A204.1 (cell line): ENCODE data around the gene KRT12.
"Not testable (repeated sequence)": the region's sequence is repeated elsewhere in the genome, so short reads cannot be mapped to it uniquely, and the experiment has no call there.

Experiments used
- FAIRE-seq: peaks from 2 replicates; lab custom pipeline; 2012; peaks lifted over from hg19 to GRCh38; lab: Jason Lieb, UNC

KRT12 gene

GRCh38 chr17:40883626-40884334 lies 16.8 kb upstream of the KRT12 start:
- no peak for FAIRE-seq

- FAIRE-seq: no peak
Measured at GRCh38 chr17:40883031-40883430, 16.0 kb upstream of the KRT12 start.

- no peak for FAIRE-seq
Measured at GRCh38 chr17:40879026-40879425, 12.0 kb upstream of the KRT12 start.

- FAIRE-seq: no peak
Measured at GRCh38 chr17:40878044-40878443, 11.0 kb upstream of the KRT12 start.

GRCh38 chr17:40873801-40874200 lies 6.8 kb upstream of the KRT12 start:
- no peak for FAIRE-seq

- no peak for FAIRE-seq
Measured at GRCh38 chr17:40873255-40873654, 6.2 kb upstream of the KRT12 start.

- FAIRE-seq: no peak
Measured at GRCh38 chr17:40872416-40872815, 5.4 kb upstream of the KRT12 start.

GRCh38 chr17:40871316-40871715 lies 4.3 kb upstream of the KRT12 start:
- FAIRE-seq: no peak

GRCh38 chr17:40870136-40870535 lies 3.1 kb upstream of the KRT12 start:
- no peak for FAIRE-seq

- no peak for FAIRE-seq
Measured at GRCh38 chr17:40864661-40865390, 2.2 kb downstream of the KRT12 start.

GRCh38 chr17:40862985-40863733 lies 3.9 kb downstream of the KRT12 start:
- no peak for FAIRE-seq

- no peak for FAIRE-seq
Measured at GRCh38 chr17:40859536-40859935, 7.5 kb downstream of the KRT12 start.

GRCh38 chr17:40858667-40859066 lies 8.4 kb downstream of the KRT12 start:
- FAIRE-seq: not testable (repeated sequence)

GRCh38 chr17:40857535-40857934 lies 9.5 kb downstream of the KRT12 start:
- FAIRE-seq: no peak

- no peak for FAIRE-seq
Measured at GRCh38 chr17:40854175-40854814, 12.7 kb downstream of the KRT12 start.

- no peak for FAIRE-seq
Measured at GRCh38 chr17:40852364-40852763, 14.7 kb downstream of the KRT12 start.

- FAIRE-seq: no peak
Measured at GRCh38 chr17:40850293-40850972, 16.6 kb downstream of the KRT12 start.

- no peak for FAIRE-seq
Measured at GRCh38 chr17:40849723-40850122, 17.3 kb downstream of the KRT12 start.

GRCh38 chr17:40848583-40849235 lies 18.3 kb downstream of the KRT12 start:
- FAIRE-seq: no peak

- no peak for FAIRE-seq
Measured at GRCh38 chr17:40846515-40847144, 20.4 kb downstream of the KRT12 start.

- FAIRE-seq: no peak
Measured at GRCh38 chr17:40844671-40845107, 22.3 kb downstream of the KRT12 start.
